C4-2B (cell line): ENCODE data around the gene AGAP1.

ENCODE experiments used
- ZFX ChIP-seq: fragments of 450-650 bp; IDR thresholded peaks from 2 replicates; pipeline ENCODE4 v1.6.1; 2017
- TF ChIP-seq, protein P1 (sequence below): fragments of 450-650 bp; conservative IDR thresholded peaks from 2 replicates; pipeline ENCODE4 v1.5.1; 2017; ENCODE audit warnings: mild to moderate bottlenecking

DNA sequence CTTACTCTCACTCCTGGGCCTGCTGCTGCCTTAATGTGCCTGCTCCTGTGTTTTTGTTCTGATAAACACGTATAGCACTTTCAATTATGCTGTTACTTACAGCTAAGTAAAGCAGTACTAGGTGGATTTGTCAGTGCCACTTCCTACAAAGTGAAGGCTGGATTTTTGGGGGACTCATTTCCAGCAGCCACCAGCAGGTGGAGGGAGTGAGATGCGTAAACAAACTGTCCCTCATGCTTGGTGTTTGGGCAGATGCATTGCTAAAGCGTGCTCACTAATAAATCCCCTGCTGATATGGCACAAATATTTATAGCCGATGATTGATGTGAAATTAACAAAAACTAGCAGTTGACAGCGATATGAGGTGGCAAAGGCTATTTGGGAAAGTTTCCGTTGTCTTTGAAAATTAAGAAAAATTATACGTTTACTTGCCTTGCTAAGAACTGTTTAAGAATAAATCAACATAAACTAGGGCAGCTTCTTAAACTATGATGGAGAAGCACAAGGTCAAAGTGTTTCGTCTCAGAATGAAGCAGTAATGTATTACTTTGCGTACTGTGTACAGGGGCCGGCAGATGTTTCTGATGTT, 101.7 kb downstream of the AGAP1 start:
- TF ChIP-seq, protein P1, sequence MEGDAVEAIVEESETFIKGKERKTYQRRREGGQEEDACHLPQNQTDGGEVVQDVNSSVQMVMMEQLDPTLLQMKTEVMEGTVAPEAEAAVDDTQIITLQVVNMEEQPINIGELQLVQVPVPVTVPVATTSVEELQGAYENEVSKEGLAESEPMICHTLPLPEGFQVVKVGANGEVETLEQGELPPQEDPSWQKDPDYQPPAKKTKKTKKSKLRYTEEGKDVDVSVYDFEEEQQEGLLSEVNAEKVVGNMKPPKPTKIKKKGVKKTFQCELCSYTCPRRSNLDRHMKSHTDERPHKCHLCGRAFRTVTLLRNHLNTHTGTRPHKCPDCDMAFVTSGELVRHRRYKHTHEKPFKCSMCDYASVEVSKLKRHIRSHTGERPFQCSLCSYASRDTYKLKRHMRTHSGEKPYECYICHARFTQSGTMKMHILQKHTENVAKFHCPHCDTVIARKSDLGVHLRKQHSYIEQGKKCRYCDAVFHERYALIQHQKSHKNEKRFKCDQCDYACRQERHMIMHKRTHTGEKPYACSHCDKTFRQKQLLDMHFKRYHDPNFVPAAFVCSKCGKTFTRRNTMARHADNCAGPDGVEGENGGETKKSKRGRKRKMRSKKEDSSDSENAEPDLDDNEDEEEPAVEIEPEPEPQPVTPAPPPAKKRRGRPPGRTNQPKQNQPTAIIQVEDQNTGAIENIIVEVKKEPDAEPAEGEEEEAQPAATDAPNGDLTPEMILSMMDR = peak; percentile 85
- TF ChIP-seq ZFX = no peak
